GM19468 (cell line): ENCODE measurements around the gene TRIP6.

Experiments
- ATAC-seq: cut with Tn5 transposase; IDR thresholded peaks from one replicate; pipeline ENCODE4 v1.9.1; 2021; ENCODE audit warnings: mild to moderate bottlenecking, moderate library complexity, moderate number of reproducible peaks; ENCODE audit not compliant: unreplicated experiment; ENCODE audit errors: extremely low read depth

Gene TRIP6

GRCh38 chr7:100888291-100888987 is 21.3 kb downstream of the TRIP6 start:
- ATAC-seq: no peak

DNA sequence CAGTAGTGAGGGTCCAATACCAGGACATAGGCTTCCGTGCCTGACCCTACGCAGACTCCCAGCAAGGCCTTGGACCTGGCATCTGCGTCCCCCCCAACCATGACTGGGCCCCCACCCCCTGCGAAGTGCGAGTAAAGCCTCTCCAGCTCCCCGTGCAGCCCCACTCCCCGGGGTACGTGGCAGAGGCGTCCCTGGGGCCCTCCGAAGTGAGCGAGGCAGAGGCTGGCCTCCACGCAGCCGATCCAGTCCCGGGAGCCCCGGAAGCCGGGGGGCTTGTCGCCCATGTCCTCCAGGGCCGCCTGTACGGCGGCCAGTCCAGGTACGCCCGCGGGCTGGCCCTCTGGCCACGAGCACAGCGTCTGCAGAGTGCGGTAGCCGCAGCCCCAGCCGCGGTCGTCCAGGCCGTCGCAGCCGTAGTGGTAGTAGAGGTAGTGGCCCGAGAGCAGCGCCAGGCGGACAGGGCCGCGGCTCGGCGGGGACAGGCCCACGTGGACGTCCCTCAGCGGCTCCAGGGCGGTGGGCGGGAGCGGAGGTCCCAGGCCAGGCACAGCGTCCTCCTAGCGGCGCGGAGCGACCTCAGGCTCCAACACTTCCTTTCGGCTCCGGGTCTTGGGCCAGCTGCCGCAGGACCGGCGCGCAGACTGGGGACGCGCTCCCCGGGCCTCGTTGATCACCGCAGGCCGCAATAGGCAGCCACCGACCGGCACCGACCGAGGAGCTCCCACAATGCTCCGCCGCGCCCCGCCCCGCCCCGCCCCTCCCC is 22.0 kb downstream of the TRIP6 start, which contains the start of gene UFSP1:
TSS of gene UFSP1 (minus strand) at position 728 of the 763 bp plus-strand sequence. CDS start at position 284, 444 bp downstream.
- no peak for ATAC-seq

- ATAC-seq: no peak
Measured at GRCh38 chr7:100890653-100891567, 23.7 kb downstream of the TRIP6 start.

- no peak for ATAC-seq
Measured at GRCh38 chr7:100891568-100892247, 24.5 kb downstream of the TRIP6 start.

DNA sequence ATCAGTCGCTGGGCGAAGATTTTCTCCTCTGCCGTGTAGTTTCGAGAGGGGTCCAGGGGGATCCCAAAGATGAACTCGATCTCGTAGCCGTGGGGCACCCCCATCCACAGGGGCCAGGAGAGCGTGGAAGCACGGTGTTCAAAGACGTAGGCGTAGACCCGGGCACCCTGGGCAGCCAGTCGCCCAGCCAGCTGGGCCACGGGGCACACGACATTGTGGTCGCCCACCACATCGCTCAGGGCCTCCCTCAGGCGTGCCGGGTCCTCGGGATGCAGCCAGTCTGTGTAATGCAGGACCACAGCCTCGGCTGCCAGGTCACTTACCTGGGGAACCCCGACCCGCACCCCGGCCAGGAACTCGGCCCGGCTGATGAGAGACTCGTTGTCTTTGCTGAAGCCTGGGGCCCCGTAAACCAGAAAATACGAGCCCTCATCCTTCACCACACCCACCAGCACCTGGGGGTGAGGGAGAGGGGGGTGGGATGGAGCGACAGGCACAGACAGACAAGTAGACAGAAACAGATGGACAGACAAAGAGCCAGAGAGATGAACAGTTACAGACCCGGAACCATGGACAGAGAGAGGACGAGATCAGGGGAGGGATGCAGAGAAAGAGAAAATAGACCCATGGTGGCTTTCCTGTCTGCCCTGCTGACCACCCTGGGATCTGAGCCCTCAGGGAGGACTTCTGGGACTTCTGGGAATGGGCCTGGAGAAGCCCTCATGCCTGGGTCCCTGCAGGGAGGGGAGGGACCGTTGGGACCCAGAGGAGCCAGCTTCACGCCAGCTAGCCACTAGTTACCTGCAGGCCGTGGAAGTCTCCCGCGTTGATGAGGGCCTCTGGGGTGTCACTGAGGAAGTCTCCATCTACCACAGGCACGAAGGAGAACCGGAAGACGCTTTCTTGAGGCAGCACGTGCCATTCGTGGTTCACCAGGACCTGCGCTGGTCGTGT is 25.5 kb downstream of the TRIP6 start:
- no peak for ATAC-seq

DNA sequence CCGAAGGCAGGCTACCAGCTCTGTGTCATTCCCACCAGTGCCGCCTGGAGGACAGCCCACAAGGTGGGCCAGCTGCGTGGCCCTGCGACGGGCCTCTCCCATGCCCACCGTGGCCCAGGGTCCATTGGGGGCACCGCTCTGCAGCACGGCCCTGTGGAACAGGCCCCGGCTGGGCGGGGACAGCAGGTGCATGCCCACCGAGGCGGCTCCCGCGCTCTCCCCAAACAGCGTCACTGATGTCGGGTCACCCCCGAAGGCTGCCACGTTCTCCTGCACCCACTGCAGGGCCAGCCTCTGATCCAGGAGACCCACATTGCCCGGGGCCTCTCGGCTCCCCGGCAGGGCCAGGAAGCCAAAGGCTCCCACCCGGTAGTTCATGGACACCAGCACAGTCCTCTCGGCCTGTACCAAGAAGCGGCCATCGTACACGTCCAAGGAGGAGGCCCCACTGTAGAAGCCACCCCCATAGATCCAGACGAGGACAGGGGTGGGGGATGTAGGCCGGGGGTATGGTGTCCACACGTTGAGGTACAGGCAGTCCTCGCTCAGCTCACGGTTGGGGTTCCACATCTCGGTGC is 26.2 kb downstream of the TRIP6 start:
- ATAC-seq: no peak

DNA sequence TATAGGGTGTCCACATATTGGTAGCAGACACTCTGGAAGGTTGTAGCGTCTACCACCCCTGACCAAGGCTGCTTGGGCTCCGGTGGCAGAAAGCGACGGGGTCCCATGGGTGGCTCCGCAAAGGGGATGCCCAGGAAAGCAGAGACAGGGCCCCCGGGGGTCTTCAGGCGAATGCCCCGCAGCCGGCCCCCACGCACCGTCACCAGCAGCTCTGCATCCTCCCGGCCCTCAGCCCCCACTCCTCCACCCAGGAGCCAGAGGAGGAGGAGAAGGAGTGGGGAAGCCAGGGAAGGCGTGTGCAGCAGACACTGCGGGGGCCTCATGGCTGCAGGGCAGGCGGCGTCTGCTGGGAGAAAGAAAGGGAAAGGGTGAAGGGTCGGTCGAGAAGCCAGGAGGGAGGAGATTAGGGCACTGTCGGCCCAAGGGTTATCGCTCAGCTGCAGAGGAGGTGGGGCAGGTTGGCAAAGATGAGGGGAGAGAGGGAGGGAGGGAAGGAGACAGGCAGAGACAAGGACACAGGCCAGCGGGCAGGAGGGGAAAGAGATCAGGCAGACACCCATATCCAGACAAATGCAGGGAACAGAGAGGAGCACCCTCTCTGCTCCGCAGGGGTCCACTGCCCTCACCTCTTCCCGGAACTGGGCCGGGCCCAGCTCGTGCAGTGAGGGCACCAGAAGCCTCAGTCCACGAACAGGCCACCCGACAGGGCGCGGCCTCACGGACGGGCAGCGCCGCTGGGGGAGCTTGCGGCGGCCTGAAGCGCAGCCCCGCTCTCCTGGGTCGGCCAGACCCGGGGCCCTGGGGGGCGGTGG is 26.9 kb downstream of the TRIP6 start:
- no peak for ATAC-seq

- ATAC-seq: no peak
Measured at GRCh38 chr7:100894860-100895700, 27.9 kb downstream of the TRIP6 start.

GRCh38 chr7:100895701-100895955 is 28.4 kb downstream of the TRIP6 start, which contains the start of gene ACHE:
ACHE (minus strand) TSS chr7:100895888; CDS start chr7:100894232, 1,656 bp downstream.
- ATAC-seq: no peak

DNA sequence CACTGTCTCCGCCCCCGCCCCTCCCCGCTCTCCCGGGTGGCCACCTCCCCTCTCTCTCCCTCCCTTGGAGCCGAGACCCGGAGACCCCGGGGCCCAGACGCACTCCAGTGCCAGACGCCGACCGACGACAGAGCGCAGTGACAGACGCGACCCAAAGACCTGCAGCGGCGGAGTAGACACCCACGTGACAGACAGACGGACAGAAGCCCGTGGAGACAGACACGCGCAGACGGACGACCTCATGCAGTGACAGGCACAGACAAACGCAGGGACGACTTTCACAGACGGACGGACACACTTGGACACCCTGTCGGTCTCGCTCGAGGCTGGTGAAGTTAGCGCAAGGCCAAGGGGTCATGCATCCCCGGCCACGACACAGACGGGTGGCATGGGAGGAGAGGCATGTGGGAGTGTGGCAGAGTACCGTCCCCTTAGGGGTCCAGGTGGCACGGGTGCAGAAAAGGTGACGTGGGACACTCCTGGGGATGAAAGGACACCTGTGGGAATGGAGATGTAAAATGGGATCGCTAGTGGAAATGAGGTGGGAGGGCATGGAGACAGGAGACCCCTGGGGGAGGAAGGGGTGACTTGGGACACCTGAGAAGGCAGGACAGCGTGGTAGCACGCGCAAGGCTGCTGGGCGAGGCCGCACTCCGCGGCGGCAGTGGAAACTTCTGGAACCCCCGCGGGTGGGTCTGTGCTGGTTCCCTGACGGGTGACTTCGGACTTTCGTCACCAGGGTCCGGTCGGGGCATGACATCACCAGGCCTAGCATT is 29.0 kb downstream of the TRIP6 start:
- no peak for ATAC-seq

- no peak for ATAC-seq
Measured at GRCh38 chr7:100896732-100897608, 29.8 kb downstream of the TRIP6 start.

GRCh38 chr7:100897772-100898454 is 30.7 kb downstream of the TRIP6 start:
- ATAC-seq: no peak

DNA sequence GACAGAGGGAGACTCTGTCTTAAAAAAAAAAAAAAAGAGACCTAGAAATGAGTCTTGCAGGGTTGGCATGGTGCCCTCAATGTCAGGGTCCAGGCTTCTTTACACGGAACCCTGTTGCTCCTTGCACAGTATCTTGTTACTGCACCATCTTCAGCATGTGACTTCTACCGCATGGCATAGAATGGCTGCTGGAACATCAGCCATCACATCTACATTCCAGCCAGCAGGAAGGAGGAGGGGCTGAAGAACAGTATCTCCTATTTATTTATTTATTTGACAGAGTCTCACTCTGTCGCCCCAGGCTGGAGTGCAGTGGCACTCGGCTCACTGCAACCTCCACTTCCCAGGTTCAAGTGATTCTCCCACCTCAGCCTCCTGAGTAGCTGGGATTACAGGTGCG is 32.2 kb downstream of the TRIP6 start:
- ATAC-seq: no peak

DNA sequence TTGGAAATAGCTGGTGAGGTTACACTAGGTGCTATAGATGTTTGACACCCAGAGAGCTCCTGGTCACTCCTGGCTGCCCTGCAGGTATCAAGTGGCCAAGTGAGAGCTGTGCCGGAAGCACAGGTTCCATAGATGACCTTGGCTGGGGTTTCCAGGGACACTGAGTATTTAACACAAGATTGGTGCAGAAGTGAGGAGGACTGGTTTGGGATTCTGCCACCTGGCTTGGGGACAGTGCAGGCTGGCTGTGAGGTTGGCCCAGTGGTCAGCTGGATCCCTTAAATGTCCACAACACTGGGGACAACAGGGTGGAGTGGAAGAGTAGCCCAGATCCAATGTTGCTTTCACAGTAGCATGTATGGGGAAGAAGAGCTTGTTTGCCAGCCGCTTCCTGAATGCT is 33.8 kb downstream of the TRIP6 start:
- ATAC-seq: no peak

- ATAC-seq: no peak
Measured at GRCh38 chr7:100901921-100902332, 34.7 kb downstream of the TRIP6 start.
